OCI-LY3 (cell line): ENCODE data around the gene SRP54.

ENCODE experiments used
- EZH2phosphoT487 ChIP-seq: fragments of 200-600 bp; shearing (Covaris generic); IDR thresholded peaks from 2 replicates; pipeline ENCODE4 v1.6.1; 2018; ENCODE audit warnings: antibody characterized with exemption, mixed run types, low read depth
- TF ChIP-seq, protein P1 (sequence below): fragments of 200-600, 300-600 bp; sonication (generic); IDR thresholded peaks from 2 replicates; pipeline ENCODE4 v1.5.1; 2014; ENCODE audit warnings: antibody characterized with exemption, low read length, low read depth

DNA sequence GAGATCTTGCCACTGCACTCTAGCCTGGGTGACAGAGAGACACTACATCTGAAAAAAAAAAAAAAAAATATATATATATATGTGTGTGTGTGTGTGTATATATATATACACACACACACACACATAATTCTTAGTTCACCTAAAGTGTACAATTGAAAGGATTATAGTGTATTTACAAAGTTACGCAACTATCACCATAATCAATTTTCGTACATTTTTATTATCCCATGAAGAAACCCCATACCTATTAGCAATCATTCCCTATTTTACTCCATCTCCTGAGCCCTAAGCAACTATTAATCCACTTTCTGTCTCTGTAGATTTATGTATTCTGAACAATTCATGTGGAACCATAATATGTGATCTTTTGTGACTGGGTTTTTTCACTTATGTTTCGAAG, 4.4 kb downstream of the SRP54 start:
- TF ChIP-seq, protein P1, sequence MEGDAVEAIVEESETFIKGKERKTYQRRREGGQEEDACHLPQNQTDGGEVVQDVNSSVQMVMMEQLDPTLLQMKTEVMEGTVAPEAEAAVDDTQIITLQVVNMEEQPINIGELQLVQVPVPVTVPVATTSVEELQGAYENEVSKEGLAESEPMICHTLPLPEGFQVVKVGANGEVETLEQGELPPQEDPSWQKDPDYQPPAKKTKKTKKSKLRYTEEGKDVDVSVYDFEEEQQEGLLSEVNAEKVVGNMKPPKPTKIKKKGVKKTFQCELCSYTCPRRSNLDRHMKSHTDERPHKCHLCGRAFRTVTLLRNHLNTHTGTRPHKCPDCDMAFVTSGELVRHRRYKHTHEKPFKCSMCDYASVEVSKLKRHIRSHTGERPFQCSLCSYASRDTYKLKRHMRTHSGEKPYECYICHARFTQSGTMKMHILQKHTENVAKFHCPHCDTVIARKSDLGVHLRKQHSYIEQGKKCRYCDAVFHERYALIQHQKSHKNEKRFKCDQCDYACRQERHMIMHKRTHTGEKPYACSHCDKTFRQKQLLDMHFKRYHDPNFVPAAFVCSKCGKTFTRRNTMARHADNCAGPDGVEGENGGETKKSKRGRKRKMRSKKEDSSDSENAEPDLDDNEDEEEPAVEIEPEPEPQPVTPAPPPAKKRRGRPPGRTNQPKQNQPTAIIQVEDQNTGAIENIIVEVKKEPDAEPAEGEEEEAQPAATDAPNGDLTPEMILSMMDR: no peak
- no peak for TF ChIP-seq EZH2phosphoT487
